ENCODE results near the gene ELK4. TPM values are rescaled to one million over a fixed set of nuclear protein-coding genes. Genes with fewer than 3 reads are reported as not detected.

ELK4 gene
- total RNA-seq, 1 donor from 2014 or later: 68.8 TPM

DNA sequence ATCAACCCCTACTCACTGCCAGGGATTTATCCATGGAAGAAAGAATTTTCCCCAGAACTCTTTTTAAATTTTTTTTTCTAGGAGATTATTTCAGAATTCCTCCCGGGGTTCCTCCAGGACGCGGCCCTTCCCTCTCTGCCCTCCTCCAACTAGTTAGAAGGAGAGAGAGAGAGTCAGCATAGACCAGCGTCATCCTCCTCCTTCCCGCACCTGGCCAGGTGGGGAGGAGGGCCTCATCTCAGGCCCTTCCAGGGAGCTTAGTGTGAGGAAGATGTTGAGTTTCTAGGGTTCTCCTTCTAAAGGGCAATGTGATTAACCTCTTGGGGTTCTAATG lies 63.7 kb downstream of the ELK4 start:
- no peak overlapping the region for H3K4me3 Mint-ChIP-seq (ENCODE audit: low read depth)
- no peak for DNase-seq (ENCODE audit: low spot score)
- H3K27me3 Mint-ChIP-seq (ENCODE audit: low read depth): peaks cover 54% of the 10 kb centered on the region
- H3K9me3 Mint-ChIP-seq: no peaks in the 10 kb centered on the region
- no peaks in the 10 kb centered on the region for H3K36me3 Mint-ChIP-seq (ENCODE audit: low read depth)
- intact Hi-C loops (cut with micrococcal nuclease): no loop called here
- H3K27ac Mint-ChIP-seq: no peak overlapping the region
- no peaks in the 10 kb centered on the region for H3K4me1 Mint-ChIP-seq (ENCODE audit: low read depth)

DNA sequence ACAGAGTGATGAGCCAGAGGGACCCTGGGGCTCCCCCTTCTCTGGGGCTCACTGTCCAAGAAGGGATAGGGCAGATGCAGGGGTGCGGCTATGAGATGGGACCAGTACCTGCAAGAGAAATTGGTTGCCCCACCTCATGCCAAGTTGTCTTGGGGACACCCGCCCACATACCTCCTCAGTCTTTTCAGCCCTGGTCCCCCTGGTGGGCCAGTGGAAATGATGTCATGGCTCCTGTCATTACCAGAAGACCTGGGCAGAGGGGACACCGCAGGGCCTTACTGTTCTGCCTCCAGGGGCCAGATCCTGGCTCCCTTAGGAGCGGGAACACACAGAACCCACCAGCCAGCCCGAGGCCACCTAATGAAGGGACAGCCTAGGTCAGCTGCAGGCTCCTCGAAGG lies 64.1 kb downstream of the ELK4 start:
- Mint-ChIP-seq H3K27me3 (ENCODE audit: low read depth) (peaks cover 54% of the 10 kb centered on the region), H3K9me3 (no peaks in the 10 kb centered on the region), H3K4me1 (ENCODE audit: low read depth) (no peaks in the 10 kb centered on the region)

DNA sequence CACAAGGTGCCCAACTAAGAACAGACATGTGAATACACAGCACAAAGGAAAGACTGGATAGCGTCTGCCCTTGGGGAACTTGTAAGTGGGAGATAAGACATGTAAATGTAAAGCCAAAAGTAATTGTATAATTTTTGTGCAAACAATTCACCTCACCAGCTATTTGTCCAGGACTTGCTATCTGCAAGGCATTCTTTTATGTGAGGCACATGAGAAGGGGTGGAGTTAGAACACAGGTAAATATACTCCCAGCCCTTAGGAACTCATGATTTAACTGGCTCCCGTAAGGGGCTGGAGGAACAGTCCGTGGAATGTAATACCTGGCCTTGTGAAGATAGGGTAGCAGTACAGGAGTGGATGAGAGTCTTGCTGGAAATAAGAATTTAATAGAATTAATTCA lies 66.0 kb downstream of the ELK4 start:
- H3K27ac Mint-ChIP-seq: no peak overlapping the region
- H3K4me1 Mint-ChIP-seq (ENCODE audit: low read depth): no peaks in the 10 kb centered on the region
- H3K27me3 Mint-ChIP-seq (ENCODE audit: low read depth): peaks cover 52% of the 10 kb centered on the region
- no peak for DNase-seq (ENCODE audit: low spot score)
- H3K4me3 Mint-ChIP-seq (ENCODE audit: low read depth): no peak overlapping the region
- H3K36me3 Mint-ChIP-seq (ENCODE audit: low read depth): no peaks in the 10 kb centered on the region
- intact Hi-C loops (cut with micrococcal nuclease): no loop called here
- H3K9me3 Mint-ChIP-seq: peaks cover 9% of the 10 kb centered on the region

More for the DNA sequence above, 64.1 kb downstream of the ELK4 start:
- Mint-ChIP-seq H3K27ac (no peak overlapping the region), H3K4me3 (ENCODE audit: low read depth) (no peak overlapping the region), H3K36me3 (ENCODE audit: low read depth) (no peaks in the 10 kb centered on the region)
- intact Hi-C loops (cut with micrococcal nuclease): no loop called here
- no peak for DNase-seq (ENCODE audit: low spot score)

DNA sequence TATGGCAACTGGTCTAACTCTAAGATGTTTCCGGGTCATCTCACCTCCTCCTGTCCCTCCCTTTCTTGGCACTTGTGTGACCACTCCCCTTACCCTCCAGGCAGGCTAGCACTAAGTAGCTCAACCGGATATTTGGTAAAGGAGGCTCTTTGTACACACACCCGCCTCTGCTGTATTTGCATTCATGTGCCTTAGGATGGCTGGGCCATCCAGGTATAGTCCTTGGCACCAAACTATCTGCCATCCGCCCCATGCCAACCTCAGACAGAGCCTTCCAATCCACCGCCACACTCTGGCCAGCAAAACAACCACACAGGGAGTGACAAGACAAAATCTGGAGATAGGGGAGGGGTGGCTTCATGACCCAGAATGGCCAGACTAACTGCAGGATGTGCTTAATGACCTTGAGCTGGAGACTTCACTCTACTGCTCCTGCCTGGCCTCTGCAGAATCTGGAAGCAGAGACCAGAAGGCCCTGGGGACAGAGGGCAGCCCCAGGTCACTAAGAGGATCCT lies 67.8 kb downstream of the ELK4 start:
- intact Hi-C loops (cut with micrococcal nuclease): no loop called here
- Mint-ChIP-seq H3K4me1 (ENCODE audit: low read depth) (no peaks in the 10 kb centered on the region), H3K36me3 (ENCODE audit: low read depth) (no peaks in the 10 kb centered on the region), H3K27ac (no peak overlapping the region), H3K27me3 (ENCODE audit: low read depth) (peaks cover 59% of the 10 kb centered on the region), H3K9me3 (peaks cover 12% of the 10 kb centered on the region), H3K4me3 (ENCODE audit: low read depth) (no peak overlapping the region)
- no peak for DNase-seq (ENCODE audit: low spot score)

DNA sequence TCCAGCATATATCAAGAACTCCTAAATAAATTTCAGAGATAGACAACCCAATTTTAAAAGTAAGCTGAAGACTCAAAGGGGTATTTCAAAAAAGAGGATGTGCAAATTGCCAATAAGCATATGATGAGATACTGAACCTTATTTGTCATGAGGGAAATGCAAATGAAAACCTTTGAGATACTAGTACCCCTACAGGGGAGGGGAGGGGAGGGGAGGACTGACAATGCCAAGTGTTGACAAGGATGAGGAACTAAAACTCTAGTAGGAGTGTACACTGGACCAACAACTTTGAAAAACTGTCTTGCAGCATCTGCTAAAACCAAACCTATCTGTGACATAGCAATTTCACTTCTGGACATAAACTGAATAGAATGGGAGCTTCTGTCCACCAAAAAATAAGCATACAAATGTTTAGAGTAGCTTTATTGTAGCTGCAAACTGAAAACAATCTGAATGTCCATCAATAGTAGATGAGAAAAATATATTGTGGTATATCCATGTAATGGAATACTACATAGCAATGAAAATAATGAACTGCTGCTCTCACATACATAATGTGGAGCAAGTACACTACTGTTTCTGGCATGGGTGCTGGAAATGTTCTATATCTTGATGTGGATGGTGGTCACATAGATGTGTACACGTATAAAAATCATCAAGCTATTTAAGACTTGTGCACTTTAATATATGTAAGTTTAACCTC lies 70.2 kb downstream of the ELK4 start:
- H3K27ac Mint-ChIP-seq: no peak overlapping the region
- H3K4me3 Mint-ChIP-seq (ENCODE audit: low read depth): no peak overlapping the region
- no peaks in the 10 kb centered on the region for H3K36me3 Mint-ChIP-seq (ENCODE audit: low read depth)
- no peaks in the 10 kb centered on the region for H3K4me1 Mint-ChIP-seq (ENCODE audit: low read depth)
- peaks cover 57% of the 10 kb centered on the region for H3K27me3 Mint-ChIP-seq (ENCODE audit: low read depth)
- intact Hi-C loops (cut with micrococcal nuclease): no loop called here
- DNase-seq (ENCODE audit: low spot score): no peak
- H3K9me3 Mint-ChIP-seq: peaks cover 12% of the 10 kb centered on the region

Other genes with a start within 250 kb of the ELK4 start
- gene LEMD1, start 210.0 kb downstream of the ELK4 start, total RNA-seq: 0.48 TPM in 1 of 2 replicates, not detected in the other
- gene BLACAT1, start 176.0 kb downstream of the ELK4 start, total RNA-seq: not detected in 2 replicates
- 0.37 and 0.68 TPM in 2 replicates for gene CDK18, start 127.3 kb downstream of the ELK4 start, total RNA-seq
- 1.5 and 2.0 TPM in 2 replicates for gene SLC45A3, start 48.5 kb upstream of the ELK4 start, total RNA-seq
- gene NUCKS1, start 118.2 kb upstream of the ELK4 start, total RNA-seq: 176 and 180 TPM in 2 replicates
- gene RAB29, start 143.5 kb upstream of the ELK4 start, total RNA-seq: 26.2 and 26.7 TPM in 2 replicates
- gene SLC41A1, start 181.2 kb upstream of the ELK4 start, total RNA-seq: 46.9 and 48.5 TPM in 2 replicates
- gene PM20D1, start 218.1 kb upstream of the ELK4 start, total RNA-seq: 0.57 and 0.78 TPM in 2 replicates

Data from activated T-helper 2 cell treated with anti-CD3 and anti-CD28 coated beads, Interferon-gamma antibody, Interleukin-2, Interleukin-4, amounts not matched to agents 10 μg/mL and 5 μg/mL and 100 μg/mL, durations not matched to agents 14 hours and 24 hours and 36 hours (primary cell).